Activated CD4-positive, alpha-beta memory T cell treated with anti-CD3 and anti-CD28 coated beads, Interleukin-2, amount 10 ng/mL, durations not matched to agents 7 days and 5 days (primary cell): ENCODE results near the gene CEP112. TPM values are rescaled to one million over a fixed set of nuclear protein-coding genes. Genes with fewer than 3 reads are reported as not detected.

Experiments used
- CTCF ChIA-PET: fragments of 350-600 bp; sonication (Branson Sonifier 250); formaldehyde crosslinking; loops from one replicate; lab custom pipeline; 2021; ENCODE audit warnings: antibody characterized with exemption, inconsistent platforms; lab: Charles Lee
- POLR2A ChIA-PET: fragments of 350-600 bp; sonication (Branson Sonifier 250); formaldehyde crosslinking; loops from one replicate; lab custom pipeline; 2021; ENCODE audit warnings: antibody characterized with exemption; lab: Charles Lee
- DNase-seq: peaks from one replicate; pipeline ENCODE4 v3.0.0-alpha.2; 2020
- H3K27ac Mint-ChIP-seq: one replicate; pipeline ENCODE4 v1.8.0; 2021; ENCODE audit warnings: mild to moderate bottlenecking, mixed read lengths
- H3K27me3 Mint-ChIP-seq: one replicate; pipeline ENCODE4 v1.8.0; 2021; ENCODE audit warnings: mixed read lengths
- H3K36me3 Mint-ChIP-seq: one replicate; pipeline ENCODE4 v1.8.0; 2021; ENCODE audit warnings: low read depth, mixed read lengths
- H3K4me1 Mint-ChIP-seq: one replicate; pipeline ENCODE4 v1.8.0; 2021; ENCODE audit warnings: mixed read lengths
- H3K4me3 Mint-ChIP-seq: one replicate; pipeline ENCODE4 v1.8.0; 2021; ENCODE audit warnings: mild to moderate bottlenecking, mixed read lengths
- H3K9me3 Mint-ChIP-seq: one replicate; pipeline ENCODE4 v1.8.0; 2021; ENCODE audit warnings: mixed read lengths
- total RNA-seq, 2 experiments: library from RNA; stranded (reverse); gene quantifications; one replicate each; pipeline ENCODE4 v1.2.3, GENCODE V29; 2021

Gene CEP112
- total RNA-seq, 2 experiments from 2014 or later, result 4.5 to 4.6 TPM

DNA sequence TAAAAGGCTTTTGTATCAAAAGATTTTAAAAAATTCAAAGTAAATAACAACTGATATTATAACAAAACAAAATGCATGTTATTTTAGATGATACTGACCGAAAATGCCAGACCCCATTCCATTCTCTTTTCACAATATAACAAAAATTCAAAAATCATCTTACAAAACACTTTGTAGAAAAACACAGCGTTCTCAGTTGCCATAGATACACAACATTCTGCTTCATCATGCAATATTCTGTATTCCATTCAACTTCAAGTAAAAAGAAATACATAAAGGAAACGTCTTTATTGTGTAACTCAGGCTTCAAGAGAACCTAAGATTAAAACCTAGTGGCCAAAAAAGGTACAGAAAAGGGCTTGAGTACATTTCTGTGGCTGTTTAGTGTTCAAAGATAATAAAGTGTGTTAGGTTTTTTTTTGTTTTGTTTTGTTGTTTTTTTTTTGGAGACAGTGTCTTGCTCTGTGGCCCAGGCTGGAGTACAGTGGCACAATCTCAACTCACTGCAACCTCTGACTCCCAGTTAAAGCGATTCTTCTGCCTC lies 250.5 kb downstream of the CEP112 start:
- H3K27ac Mint-ChIP-seq, result no peak overlapping the region
- CTCF ChIA-PET, result no interaction called here
- POLR2A ChIA-PET, result no interaction called here
- H3K4me3 Mint-ChIP-seq, result no peak overlapping the region
- no peaks in the 10 kb centered on the region for H3K4me1 Mint-ChIP-seq
- no peak for DNase-seq
- peaks cover 1% of the 10 kb centered on the region for H3K27me3 Mint-ChIP-seq
- H3K9me3 Mint-ChIP-seq, result no peaks in the 10 kb centered on the region
- H3K36me3 Mint-ChIP-seq, result no peaks in the 10 kb centered on the region

DNA sequence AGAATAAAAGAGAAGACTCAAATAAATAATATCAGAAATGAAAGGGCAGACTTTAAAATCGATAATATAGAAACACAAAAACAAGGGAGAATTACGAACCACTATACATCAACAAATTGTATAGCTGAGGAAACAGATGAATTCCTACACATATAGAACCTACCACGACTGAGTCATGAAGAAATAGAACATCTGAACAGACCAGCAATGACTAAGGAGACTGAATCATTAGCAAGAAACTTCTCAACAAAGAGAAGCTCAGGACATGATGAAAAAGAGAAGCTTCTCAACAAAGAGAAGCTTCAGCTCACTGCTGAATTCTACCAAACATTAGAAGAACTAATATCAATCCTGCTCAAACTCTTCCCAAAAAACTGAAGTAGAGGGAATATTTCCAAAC lies 255.9 kb downstream of the CEP112 start:
- Mint-ChIP-seq H3K36me3 (no peaks in the 10 kb centered on the region), H3K4me3 (no peak overlapping the region)

DNA sequence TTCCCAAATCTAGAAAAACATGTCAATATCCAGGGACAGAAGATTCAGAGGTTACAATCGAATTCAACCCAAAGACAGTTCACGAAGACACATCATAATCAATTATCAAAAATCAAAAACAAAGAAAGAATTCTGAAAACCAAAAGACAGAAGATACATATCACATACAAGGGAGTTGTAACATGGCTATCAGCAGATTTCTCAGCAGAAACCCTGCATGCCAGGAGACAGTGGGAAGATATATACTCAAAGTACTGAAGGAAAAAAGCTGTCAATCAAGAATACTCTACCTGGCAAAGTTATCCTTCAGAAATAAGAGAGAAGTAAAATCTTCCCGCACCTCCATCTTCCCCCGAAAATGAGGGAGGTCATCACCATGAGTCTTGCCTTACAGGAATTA lies 258.6 kb downstream of the CEP112 start:
- no peak for DNase-seq
- Mint-ChIP-seq H3K36me3 (no peaks in the 10 kb centered on the region), H3K9me3 (peaks cover 7% of the 10 kb centered on the region), H3K27me3 (no peaks in the 10 kb centered on the region), H3K4me3 (no peak overlapping the region), H3K4me1 (no peaks in the 10 kb centered on the region), H3K27ac (no peak overlapping the region)
- ChIA-PET POLR2A (no interaction called here), CTCF (no interaction called here)

More for the DNA sequence above, 255.9 kb downstream of the CEP112 start:
- Mint-ChIP-seq H3K27me3 (peaks cover 1% of the 10 kb centered on the region), H3K4me1 (no peaks in the 10 kb centered on the region), H3K9me3 (peaks cover 7% of the 10 kb centered on the region), H3K27ac (no peak overlapping the region)
- no peak for DNase-seq
- ChIA-PET POLR2A (no interaction called here), CTCF (no interaction called here)

DNA sequence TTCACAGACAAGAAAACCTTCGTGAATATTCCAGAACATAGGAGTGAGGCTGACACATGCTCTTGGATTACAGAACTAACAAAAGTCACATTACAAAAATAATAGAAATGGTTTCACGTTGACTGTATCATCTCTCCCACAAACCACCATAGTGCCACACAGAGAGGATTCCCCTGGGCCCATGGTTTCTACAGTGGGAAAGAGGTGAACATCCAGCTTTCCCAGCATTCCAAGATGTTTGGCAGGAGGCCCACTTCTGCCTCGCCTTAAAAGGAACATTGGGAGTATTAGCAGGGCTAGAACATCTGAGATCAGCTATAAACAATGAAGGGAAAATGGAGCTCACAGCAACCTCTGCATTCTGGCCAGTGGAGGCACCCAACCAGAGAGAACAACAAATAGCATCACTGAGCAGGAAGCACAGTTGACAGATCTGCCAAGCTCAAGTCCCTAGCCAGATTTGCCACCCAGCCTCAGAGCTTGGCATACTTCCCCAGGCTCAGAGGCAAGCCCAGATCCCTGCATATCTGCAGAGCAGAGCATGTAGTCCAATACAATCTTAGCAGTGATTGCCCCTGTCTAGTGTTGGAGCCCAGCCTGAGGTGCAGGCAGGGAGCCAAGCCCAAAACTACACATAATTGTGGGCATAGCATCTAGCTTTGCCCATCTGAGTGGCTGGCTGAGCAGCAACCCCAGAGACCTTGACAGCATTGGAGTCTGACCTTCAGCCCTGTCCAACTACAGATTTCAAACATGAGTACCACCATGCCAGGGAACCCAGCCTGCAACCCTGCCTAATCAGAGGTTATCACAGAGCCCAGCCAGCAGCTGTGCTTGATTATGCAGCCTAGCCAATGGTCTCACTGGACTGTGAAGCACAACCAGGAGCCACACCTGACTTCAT lies 260.4 kb downstream of the CEP112 start:
- Mint-ChIP-seq H3K4me1 (no peaks in the 10 kb centered on the region), H3K36me3 (no peaks in the 10 kb centered on the region), H3K9me3 (peaks cover 7% of the 10 kb centered on the region), H3K27me3 (no peaks in the 10 kb centered on the region), H3K4me3 (no peak overlapping the region), H3K27ac (no peak overlapping the region)
- DNase-seq, result no peak
- ChIA-PET CTCF (no interaction called here), POLR2A (no interaction called here)

DNA sequence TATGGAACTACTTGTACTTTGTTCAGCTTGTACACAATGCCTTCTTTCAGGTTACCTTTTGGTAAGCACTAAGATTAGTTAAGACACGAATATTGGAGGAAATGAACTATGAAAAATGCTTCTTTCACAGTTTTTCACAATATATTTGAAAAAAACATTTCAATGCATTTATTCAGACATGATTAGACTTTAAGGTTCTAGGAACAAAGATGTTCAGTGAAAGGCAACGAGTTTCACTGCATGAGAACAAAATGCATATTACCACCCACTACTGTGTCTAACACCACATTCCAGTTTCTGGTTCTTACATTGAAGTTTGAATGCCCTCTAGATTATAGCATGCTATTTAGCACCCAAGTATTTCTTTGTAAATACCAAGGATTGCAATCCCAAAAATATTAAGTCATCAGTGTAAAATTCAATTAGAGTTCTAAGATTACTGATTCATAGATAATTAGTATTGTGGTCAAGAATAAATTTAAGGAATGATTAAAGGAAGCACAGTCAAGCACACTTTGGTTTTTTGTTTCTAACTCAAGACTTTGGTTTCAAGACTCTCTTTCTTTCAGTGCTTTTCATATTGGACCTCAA lies 261.7 kb downstream of the CEP112 start:
- no peak overlapping the region for H3K27ac Mint-ChIP-seq
- ChIA-PET CTCF (no interaction called here), POLR2A (no interaction called here)
- H3K4me1 Mint-ChIP-seq, result no peaks in the 10 kb centered on the region
- DNase-seq, result no peak
- no peak overlapping the region for H3K4me3 Mint-ChIP-seq
- H3K9me3 Mint-ChIP-seq, result peaks cover 7% of the 10 kb centered on the region
- H3K36me3 Mint-ChIP-seq, result no peaks in the 10 kb centered on the region
- H3K27me3 Mint-ChIP-seq, result no peaks in the 10 kb centered on the region

DNA sequence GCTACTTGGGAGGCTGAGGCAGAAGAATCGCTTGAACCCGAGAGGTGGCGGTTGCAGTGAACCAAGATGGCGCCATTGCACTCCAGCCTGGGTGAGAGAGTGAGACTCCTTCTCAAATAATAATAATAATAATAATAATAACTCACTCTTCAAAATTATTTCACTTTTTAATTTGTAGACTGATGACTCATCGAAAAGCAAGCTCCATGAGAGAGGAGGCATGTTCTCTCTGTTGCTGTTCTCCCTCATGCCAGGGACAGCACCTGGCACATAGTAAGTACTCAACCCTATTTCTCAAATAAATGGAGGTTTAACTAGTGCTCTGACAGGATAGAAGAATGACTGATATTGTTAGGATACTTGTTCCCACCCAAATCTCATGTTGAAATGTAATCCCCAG lies 265.3 kb downstream of the CEP112 start:
- no peaks in the 10 kb centered on the region for H3K36me3 Mint-ChIP-seq
- H3K4me3 Mint-ChIP-seq, result no peak overlapping the region
- POLR2A ChIA-PET, result no interaction called here

DNA sequence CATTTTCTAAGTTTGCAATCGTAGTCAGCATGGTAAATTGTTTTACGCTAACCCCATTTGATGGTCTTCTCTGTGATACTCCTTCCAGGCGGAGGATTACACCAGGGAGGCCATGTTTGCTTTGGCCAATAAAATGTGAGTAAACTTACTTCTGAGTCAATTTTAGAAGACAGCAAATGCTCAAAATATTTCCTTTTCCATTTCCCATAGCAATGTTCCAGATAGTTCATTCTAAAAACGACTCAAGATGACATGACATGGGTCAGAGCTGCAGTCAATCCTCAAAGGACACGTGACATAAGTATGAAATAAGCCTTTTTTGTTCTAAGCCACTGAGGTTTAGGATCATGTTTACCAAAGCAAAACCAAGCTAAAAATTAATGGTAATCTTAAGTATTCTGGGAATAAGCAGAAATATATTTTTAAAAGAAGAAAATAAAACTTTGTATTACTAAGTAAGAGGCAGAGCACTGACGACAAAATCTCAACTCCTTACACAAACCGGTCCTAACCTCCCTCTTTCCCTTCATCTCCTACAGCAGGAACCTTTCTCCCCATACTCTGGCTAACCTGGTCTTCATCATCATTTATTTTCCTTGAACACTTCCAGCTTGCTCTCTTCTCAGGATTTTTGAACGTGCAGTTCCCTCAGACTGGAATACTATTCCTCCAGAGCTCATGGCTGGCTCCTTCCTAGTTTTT lies 266.2 kb downstream of the CEP112 start:
- DNase-seq, result no peak
- no peaks in the 10 kb centered on the region for H3K4me1 Mint-ChIP-seq
- POLR2A ChIA-PET, result no interaction called here
- no peaks in the 10 kb centered on the region for H3K36me3 Mint-ChIP-seq
- H3K4me3 Mint-ChIP-seq, result no peak overlapping the region
- H3K27ac Mint-ChIP-seq, result no peak overlapping the region
- CTCF ChIA-PET, result no interaction called here
- no peaks in the 10 kb centered on the region for H3K27me3 Mint-ChIP-seq
- H3K9me3 Mint-ChIP-seq, result peaks cover 3% of the 10 kb centered on the region

More for the DNA sequence above, 265.3 kb downstream of the CEP112 start:
- Mint-ChIP-seq H3K27ac (no peak overlapping the region), H3K4me1 (no peaks in the 10 kb centered on the region), H3K27me3 (no peaks in the 10 kb centered on the region), H3K9me3 (peaks cover 3% of the 10 kb centered on the region)
- DNase-seq, result no peak
- CTCF ChIA-PET, result no interaction called here

DNA sequence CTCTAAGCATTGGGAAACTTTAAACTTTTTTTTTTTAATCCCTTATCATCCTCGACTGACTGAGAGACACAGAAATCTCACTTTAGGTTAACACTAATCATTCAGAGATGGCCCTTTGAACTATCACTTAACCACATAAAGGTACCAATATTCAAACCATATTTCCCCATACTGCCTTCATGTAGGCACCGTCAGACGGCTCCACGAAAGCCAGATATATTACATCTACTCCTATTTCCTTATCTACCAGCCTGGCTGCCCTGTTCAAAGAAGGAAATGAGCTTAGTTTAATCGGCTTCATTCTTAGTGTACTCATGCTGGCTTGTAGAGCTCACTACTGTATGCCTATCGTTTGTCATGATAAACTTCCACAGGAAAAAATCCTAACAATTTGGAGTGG lies 270.9 kb downstream of the CEP112 start:
- DNase-seq, result no peak
- POLR2A ChIA-PET, result interaction anchor here (0.6 kb wide), 1 partner anchor 419 kb away, joined by 3 read pairs; no protein-coding TSS in a partner anchor
- CTCF ChIA-PET, result no interaction called here
- Mint-ChIP-seq H3K27me3 (no peaks in the 10 kb centered on the region), H3K9me3 (peaks cover 3% of the 10 kb centered on the region), H3K36me3 (no peaks in the 10 kb centered on the region), H3K27ac (no peak overlapping the region), H3K4me1 (no peaks in the 10 kb centered on the region), H3K4me3 (no peak overlapping the region)

DNA sequence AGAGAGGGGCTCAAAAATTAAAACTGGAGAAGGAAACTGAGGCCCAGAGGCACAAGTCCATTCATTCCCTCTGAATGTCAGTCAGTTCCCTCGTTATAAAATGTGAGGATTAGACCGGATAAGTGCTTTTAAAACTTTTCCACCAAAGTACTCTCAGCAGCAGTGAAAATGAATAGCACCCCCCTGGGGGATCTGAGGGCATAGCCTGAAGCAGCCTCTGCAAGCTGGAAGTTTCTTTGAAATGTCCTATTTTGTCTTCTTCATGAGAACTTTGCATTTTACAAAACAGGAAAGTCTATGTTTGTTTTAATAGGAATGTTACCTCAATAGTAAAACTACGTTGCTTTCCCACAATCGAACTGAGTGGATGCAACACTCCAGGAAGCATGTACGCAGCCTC lies 273.0 kb downstream of the CEP112 start:
- Mint-ChIP-seq H3K36me3 (peaks cover 15% of the 10 kb centered on the region), H3K9me3 (peaks cover 15% of the 10 kb centered on the region), H3K27ac (no peak overlapping the region), H3K27me3 (no peaks in the 10 kb centered on the region), H3K4me3 (no peak overlapping the region), H3K4me1 (peaks cover 15% of the 10 kb centered on the region)
- DNase-seq, result no peak
- ChIA-PET POLR2A (no interaction called here), CTCF (no interaction called here)

DNA sequence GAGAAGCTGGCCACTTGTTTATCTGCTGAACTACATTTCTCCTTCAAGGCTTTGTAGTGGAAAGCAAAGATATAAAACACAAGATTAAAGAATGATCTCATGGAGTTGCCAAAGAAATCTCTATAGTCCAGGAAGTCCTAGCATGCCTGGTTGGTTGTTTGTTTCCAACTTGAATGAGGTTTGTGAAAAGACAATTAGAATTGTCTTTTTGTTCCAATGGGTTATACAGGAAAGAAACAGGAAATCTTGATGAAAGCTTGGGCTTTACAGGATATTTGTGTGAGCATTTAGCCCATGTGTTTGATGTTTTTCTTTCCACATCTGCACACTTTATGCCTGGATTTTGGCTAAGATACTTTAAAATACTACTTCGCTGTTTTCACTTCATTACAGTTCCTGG lies 273.4 kb downstream of the CEP112 start:
- peaks cover 15% of the 10 kb centered on the region for H3K9me3 Mint-ChIP-seq
- POLR2A ChIA-PET, result no interaction called here
- H3K4me1 Mint-ChIP-seq, result peaks cover 15% of the 10 kb centered on the region
- H3K27me3 Mint-ChIP-seq, result no peaks in the 10 kb centered on the region
- no peak overlapping the region for H3K4me3 Mint-ChIP-seq
- H3K36me3 Mint-ChIP-seq, result peaks cover 15% of the 10 kb centered on the region
- CTCF ChIA-PET, result no interaction called here
- no peak overlapping the region for H3K27ac Mint-ChIP-seq
- no peak for DNase-seq

DNA sequence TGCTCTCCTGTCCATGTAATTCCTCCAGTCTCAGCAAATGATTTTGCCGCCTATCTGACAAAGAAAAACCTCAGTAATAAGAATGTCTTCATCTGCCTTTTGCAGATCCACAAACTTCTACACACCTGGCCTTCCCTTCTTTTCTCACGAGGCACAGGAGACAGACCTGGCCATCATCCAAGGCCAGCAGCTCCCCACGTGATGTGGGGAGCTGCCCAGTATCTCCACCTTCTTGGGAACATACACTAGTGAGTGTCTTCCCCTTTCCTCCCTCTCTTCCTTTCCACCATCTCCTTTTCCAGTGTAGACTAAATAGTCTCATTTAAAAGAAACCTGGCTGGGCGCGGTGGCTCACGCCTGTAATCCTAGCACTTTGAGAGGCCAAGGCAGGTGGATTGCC lies 274.4 kb downstream of the CEP112 start:
- peaks cover 15% of the 10 kb centered on the region for H3K4me1 Mint-ChIP-seq
- no peak for DNase-seq
- no peak overlapping the region for H3K4me3 Mint-ChIP-seq
- H3K36me3 Mint-ChIP-seq, result peaks cover 17% of the 10 kb centered on the region
- H3K9me3 Mint-ChIP-seq, result peaks cover 20% of the 10 kb centered on the region
- H3K27me3 Mint-ChIP-seq, result no peaks in the 10 kb centered on the region
- ChIA-PET CTCF (no interaction called here), POLR2A (no interaction called here)
- H3K27ac Mint-ChIP-seq, result no peak overlapping the region

DNA sequence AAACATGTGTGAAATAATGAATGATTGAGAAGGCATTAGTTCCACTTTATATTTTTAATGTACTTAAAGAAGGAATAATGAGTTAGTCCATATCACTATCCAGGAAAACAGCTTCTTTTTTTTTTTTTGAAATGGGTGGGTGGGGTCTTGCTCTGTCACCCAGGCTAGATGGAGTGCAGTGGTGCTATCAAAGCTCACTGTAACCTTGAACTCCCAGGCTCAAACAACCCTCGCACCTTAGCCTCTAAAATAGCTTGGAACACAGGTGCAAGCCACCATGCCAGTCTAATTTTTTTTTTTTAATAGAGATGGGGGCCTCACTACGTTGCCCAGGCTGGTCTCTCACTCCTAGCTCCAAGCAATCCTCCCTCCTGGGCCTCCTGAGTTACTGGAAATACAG lies 275.5 kb downstream of the CEP112 start:
- peaks cover 15% of the 10 kb centered on the region for H3K4me1 Mint-ChIP-seq
- no peak overlapping the region for H3K4me3 Mint-ChIP-seq
- no peak for DNase-seq
- no peaks in the 10 kb centered on the region for H3K27me3 Mint-ChIP-seq
- H3K27ac Mint-ChIP-seq, result no peak overlapping the region
- H3K9me3 Mint-ChIP-seq, result peaks cover 29% of the 10 kb centered on the region
- POLR2A ChIA-PET, result no interaction called here
- CTCF ChIA-PET, result no interaction called here
- peaks cover 17% of the 10 kb centered on the region for H3K36me3 Mint-ChIP-seq

DNA sequence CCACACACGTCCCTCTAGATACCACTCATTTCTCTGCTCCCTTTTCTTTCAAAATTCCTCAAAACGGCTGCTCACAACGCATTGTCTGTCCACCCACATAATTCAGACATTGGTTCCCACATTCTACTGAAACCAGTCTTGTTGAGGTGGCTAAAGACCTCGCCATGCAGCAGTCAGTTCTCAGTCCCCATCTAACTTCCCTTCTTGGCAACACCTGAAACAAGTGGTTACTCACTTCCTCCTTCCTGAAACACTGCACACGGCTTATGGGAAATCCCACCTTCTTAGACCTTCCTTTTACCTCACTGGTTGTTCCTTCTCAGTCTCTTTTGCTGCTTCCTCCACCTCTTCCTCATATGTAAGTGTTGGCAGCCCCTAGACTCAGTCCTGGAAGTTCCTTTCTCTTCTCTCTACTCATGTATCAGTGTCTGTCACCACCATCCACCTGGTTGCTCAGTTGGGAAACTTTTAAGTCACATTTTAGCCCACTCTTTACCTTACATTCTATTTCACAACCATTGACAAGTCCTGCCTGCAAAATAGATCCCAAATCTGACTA lies 277.1 kb downstream of the CEP112 start:
- CTCF ChIA-PET, result no interaction called here
- H3K27me3 Mint-ChIP-seq, result no peaks in the 10 kb centered on the region
- H3K27ac Mint-ChIP-seq, result peak overlapping the region; percentile 47
- peaks cover 15% of the 10 kb centered on the region for H3K4me1 Mint-ChIP-seq
- no peak for DNase-seq
- no peak overlapping the region for H3K4me3 Mint-ChIP-seq
- H3K9me3 Mint-ChIP-seq, result peaks cover 41% of the 10 kb centered on the region
- POLR2A ChIA-PET, result no interaction called here
- H3K36me3 Mint-ChIP-seq, result peaks cover 25% of the 10 kb centered on the region
